Peyer's patch (tissue), 4 donors: Measurements from ENCODE around the gene ICE2.

Experiments used
- POLR2A ChIP-seq, 2 donors: fragments of 450-650 bp; IDR thresholded peaks; one replicate each; pipeline ENCODE4 v1.5.1; 2017; ENCODE audit warnings: antibody characterized with exemption in 2 of 2, mild to moderate bottlenecking in 2 of 2, moderate library complexity in 2 of 2
- TF ChIP-seq, protein P1 (sequence below), 6 experiments: fragments of 450-650 bp in 4 of 6; fragments of 200-600 bp in 2 of 6; sonication (generic) in 1 of 6; IDR thresholded peaks; one replicate each; pipeline ENCODE4 v1.5.1; 2017 to 2019; ENCODE audit warnings: antibody characterized with exemption in 6 of 6, mild to moderate bottlenecking in 3 of 6, moderate library complexity in 1 of 6

- TF ChIP-seq, protein P1, sequence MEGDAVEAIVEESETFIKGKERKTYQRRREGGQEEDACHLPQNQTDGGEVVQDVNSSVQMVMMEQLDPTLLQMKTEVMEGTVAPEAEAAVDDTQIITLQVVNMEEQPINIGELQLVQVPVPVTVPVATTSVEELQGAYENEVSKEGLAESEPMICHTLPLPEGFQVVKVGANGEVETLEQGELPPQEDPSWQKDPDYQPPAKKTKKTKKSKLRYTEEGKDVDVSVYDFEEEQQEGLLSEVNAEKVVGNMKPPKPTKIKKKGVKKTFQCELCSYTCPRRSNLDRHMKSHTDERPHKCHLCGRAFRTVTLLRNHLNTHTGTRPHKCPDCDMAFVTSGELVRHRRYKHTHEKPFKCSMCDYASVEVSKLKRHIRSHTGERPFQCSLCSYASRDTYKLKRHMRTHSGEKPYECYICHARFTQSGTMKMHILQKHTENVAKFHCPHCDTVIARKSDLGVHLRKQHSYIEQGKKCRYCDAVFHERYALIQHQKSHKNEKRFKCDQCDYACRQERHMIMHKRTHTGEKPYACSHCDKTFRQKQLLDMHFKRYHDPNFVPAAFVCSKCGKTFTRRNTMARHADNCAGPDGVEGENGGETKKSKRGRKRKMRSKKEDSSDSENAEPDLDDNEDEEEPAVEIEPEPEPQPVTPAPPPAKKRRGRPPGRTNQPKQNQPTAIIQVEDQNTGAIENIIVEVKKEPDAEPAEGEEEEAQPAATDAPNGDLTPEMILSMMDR (IDR thresholded peaks at IDR 0.05), result no peak
- TF ChIP-seq POLR2A (IDR thresholded peaks at IDR 0.05), result no peak
Measured at GRCh38 chr15:60379185-60379524, 99.8 kb downstream of the ICE2 start.
